ENCODE data around the gene GPC6.

GPC6 gene

DNA sequence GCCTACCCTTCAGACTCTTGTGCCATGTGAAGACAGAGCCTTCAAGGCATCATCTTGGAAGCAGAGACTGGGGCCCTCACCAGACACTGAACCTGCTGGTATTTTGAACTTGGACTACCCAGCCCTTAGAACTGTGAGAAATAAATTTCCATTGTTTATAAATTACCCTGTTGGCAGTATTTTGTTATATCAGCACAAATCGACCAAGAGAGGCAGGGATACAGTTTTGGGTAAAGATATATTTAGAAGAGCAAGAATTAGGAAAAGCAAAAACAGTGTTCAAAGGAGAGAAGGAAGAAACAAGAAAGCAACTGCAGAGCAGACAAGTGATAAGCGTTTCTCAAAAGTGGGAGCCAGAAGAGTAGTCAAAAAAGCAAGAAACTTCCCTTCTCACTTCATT lies 652.1 kb downstream of the GPC6 start:
- H3K4me3 ChIP-seq (ENCODE audit: low read depth, low read length), result no peak overlapping the region
- in situ Hi-C loops (cut with HindIII; ENCODE audit: low sequenced_read_pairs), result no loop called here
- DNase-seq (ENCODE audit: low read depth), result no peak
- TF ChIP-seq, protein P1, sequence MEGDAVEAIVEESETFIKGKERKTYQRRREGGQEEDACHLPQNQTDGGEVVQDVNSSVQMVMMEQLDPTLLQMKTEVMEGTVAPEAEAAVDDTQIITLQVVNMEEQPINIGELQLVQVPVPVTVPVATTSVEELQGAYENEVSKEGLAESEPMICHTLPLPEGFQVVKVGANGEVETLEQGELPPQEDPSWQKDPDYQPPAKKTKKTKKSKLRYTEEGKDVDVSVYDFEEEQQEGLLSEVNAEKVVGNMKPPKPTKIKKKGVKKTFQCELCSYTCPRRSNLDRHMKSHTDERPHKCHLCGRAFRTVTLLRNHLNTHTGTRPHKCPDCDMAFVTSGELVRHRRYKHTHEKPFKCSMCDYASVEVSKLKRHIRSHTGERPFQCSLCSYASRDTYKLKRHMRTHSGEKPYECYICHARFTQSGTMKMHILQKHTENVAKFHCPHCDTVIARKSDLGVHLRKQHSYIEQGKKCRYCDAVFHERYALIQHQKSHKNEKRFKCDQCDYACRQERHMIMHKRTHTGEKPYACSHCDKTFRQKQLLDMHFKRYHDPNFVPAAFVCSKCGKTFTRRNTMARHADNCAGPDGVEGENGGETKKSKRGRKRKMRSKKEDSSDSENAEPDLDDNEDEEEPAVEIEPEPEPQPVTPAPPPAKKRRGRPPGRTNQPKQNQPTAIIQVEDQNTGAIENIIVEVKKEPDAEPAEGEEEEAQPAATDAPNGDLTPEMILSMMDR (IDR thresholded peaks at IDR 0.05; ENCODE audit: low read depth, low read length, missing control alignments), result no peak

DNA sequence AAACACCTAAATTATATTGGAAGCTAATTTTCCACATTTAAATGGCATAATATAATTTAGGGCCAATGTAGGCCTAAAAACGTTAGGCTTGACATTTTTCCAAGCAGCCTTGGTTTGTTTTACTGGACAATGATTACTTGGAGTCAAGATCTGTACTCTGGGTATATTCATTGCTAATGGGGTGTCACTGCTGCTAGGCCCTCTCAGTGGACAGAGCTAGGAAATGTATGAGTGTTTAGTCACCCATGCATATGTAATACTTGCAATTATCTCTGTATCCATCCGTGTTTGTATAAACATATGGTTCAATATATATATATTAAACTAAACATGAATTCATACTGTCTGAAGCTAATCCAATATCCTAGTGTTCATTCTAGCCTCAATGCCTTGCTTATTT lies 654.8 kb downstream of the GPC6 start:
- TF ChIP-seq, protein P1 (IDR thresholded peaks at IDR 0.05; ENCODE audit: low read depth, low read length, missing control alignments), result no peak
- in situ Hi-C loops (cut with HindIII; ENCODE audit: low sequenced_read_pairs), result no loop called here
- DNase-seq (ENCODE audit: low read depth), result no peak
- no peak overlapping the region for H3K4me3 ChIP-seq (ENCODE audit: low read depth, low read length)

DNA sequence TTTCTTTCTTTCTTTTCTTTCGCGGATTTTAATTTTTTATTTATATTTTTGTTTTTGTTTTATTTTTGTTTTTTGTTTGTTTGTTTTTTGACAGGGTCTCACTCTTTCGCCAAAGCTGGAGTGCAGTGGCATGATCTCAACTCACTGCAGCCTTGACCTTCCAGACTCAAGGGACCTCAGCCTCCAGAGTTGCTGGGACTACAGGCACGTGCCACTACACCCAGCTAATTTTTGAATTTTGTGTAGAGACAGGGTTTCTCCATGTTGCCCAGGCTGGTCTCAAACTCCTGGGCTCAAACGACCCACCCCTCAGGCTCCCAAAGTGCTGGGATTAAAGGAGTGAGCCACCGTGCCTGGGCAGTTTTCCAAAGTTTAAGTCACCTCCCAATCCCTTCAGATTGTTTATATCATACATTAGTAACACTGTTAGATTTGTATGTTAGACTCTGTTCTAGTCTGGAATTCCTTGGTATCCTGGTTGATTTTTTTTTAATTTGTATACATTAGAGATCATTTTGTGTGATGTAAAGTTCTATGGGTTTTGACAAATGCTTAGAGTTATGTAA lies 655.6 kb downstream of the GPC6 start:
- in situ Hi-C loops (cut with HindIII; ENCODE audit: low sequenced_read_pairs), result no loop called here

DNA sequence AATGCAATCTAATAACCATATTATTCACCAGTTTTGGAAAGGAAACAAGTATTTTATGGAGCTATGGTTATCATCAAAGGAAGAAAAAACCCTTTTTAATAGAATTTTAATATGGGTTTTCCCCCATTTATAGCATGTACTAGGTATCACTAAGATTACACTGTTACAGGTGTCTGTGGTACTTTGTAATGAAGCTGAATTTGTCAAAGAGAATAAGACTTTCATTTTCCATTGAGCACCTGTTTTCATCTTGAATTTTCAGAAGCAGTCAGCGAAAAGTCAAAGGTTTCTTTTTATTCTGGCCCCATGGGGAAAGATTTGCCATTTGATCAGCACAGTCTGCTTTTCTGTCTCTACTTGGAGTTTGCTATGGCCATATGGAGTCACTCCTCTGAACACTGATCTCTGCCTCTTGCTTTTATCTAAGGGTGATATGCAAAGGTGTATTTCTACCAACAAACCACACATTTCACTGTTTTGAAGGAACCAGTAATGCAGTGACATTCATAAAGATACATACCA lies 662.9 kb downstream of the GPC6 start:
- H3K4me3 ChIP-seq (ENCODE audit: low read depth, low read length), result no peak overlapping the region
- in situ Hi-C loops (cut with HindIII; ENCODE audit: low sequenced_read_pairs), result no loop called here
- TF ChIP-seq, protein P1 (IDR thresholded peaks at IDR 0.05; ENCODE audit: low read depth, low read length, missing control alignments), result no peak
- no peak for DNase-seq (ENCODE audit: low read depth)

More for the DNA sequence above, 655.6 kb downstream of the GPC6 start:
- no peak overlapping the region for H3K4me3 ChIP-seq (ENCODE audit: low read depth, low read length)
- TF ChIP-seq, protein P1 (IDR thresholded peaks at IDR 0.05; ENCODE audit: low read depth, low read length, missing control alignments), result no peak
- no peak for DNase-seq (ENCODE audit: low read depth)

DNA sequence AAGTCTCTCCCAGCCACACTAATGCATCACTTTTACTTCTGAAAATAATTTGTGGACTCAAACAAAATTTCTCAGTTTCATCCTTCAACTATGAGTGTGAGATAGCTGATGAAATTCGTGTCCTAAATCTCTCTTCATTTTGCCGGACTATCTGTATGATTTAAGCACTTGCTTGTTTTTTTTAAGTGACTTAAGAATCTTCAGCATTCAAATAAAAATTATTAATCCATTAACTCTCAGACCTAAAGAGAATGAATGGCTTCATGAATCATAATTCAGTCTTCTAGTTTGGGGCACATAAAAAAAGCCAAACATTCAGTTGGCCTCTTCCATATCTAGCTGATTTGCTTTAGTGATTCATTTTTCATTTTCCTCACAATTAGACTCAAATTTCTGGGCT lies 673.4 kb downstream of the GPC6 start:
- TF ChIP-seq, protein P1 (IDR thresholded peaks at IDR 0.05; ENCODE audit: low read depth, low read length, missing control alignments), result no peak
- no peak overlapping the region for H3K4me3 ChIP-seq (ENCODE audit: low read depth, low read length)
- DNase-seq (ENCODE audit: low read depth), result no peak
- in situ Hi-C loops (cut with HindIII; ENCODE audit: low sequenced_read_pairs), result no loop called here

DNA sequence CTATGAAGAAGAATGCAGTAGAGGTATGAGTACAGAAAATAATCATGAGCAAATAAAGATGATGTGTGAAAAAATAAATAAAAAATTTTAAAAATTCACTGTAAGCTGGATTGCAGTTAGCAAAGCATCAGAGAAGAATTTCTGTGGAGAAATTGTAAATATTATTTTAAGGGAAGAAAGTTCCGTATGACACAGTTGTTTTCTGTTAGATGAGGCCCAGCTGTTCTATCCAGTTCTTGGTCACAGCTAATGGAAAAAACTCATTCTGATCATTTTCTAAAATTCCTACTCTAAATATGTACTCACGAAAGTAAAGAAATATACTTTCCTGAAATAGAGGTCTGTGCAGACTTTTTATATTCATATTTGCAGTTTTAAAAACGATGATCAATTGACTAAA lies 674.1 kb downstream of the GPC6 start:
- H3K4me3 ChIP-seq (ENCODE audit: low read depth, low read length), result no peak overlapping the region
- in situ Hi-C loops (cut with HindIII; ENCODE audit: low sequenced_read_pairs), result no loop called here
- no peak for DNase-seq (ENCODE audit: low read depth)
- TF ChIP-seq, protein P1 (IDR thresholded peaks at IDR 0.05; ENCODE audit: low read depth, low read length, missing control alignments), result no peak
